H9 (cell line): ENCODE results near the gene ABCB7. TPM values are rescaled to one million over a fixed set of nuclear protein-coding genes. Genes with fewer than 3 reads are reported as not detected.
"Not testable (repeated sequence)": the region's sequence is repeated elsewhere in the genome, so short reads cannot be mapped to it uniquely, and the experiment has no call there.

Experiments used
- DNase-seq: peaks from one replicate; pipeline ENCODE4 v3.0.0-alpha.2; 2017
- H2AFZ ChIP-seq: one replicate; pipeline ENCODE4 v1.6.1; 2013; ENCODE audit warnings: mild to moderate bottlenecking, low read length, control low read depth, moderate library complexity
- H2AK5ac ChIP-seq: 2 replicates; pipeline ENCODE4 v1.6.1; 2013; ENCODE audit warnings: low read length, control low read depth, mixed read lengths; ENCODE audit not compliant: insufficient read length
- H2BK120ac ChIP-seq: one replicate; pipeline ENCODE4 v1.6.1; 2013; ENCODE audit warnings: low read depth, mild to moderate bottlenecking, low read length, control low read depth, inconsistent platforms; ENCODE audit not compliant: poor library complexity, severe bottlenecking
- H2BK12ac ChIP-seq: 2 replicates; pipeline ENCODE4 v1.6.1; 2013; ENCODE audit warnings: low read length, control low read depth, mixed read lengths, low read depth; ENCODE audit not compliant: insufficient read length
- H2BK15ac ChIP-seq: 2 replicates; pipeline ENCODE4 v1.6.1; 2013; ENCODE audit warnings: low read depth, low read length, control low read depth
- H2BK20ac ChIP-seq: one replicate; pipeline ENCODE4 v1.6.1; 2013; ENCODE audit warnings: low read depth, mild to moderate bottlenecking, low read length, control low read depth, inconsistent platforms; ENCODE audit not compliant: poor library complexity, severe bottlenecking
- H2BK5ac ChIP-seq: 2 replicates; pipeline ENCODE4 v1.6.1; 2013; ENCODE audit warnings: low read length, control low read depth, mixed read lengths; ENCODE audit not compliant: insufficient read length
- H3K14ac ChIP-seq: 2 replicates; pipeline ENCODE4 v1.6.1; 2013; ENCODE audit warnings: low read length, control low read depth; ENCODE audit not compliant: insufficient read depth
- H3K18ac ChIP-seq: 2 replicates; pipeline ENCODE4 v1.6.1; 2013; ENCODE audit warnings: low read depth, mild to moderate bottlenecking, mixed read lengths, low read length, control low read depth; ENCODE audit not compliant: insufficient read length
- H3K23ac ChIP-seq: 2 replicates; pipeline ENCODE4 v1.6.1; 2013; ENCODE audit warnings: low read length, control low read depth, mixed read lengths, low read depth; ENCODE audit not compliant: insufficient read length
- H3K23me2 ChIP-seq: 2 replicates; pipeline ENCODE4 v1.6.1; 2013; ENCODE audit warnings: low read depth, mild to moderate bottlenecking, mixed read lengths, low read length, control low read depth; ENCODE audit not compliant: insufficient read length, poor library complexity, severe bottlenecking
- H3K27ac ChIP-seq: 2 replicates; pipeline ENCODE4 v1.5.1; 2013; ENCODE audit warnings: low read length, control low read depth, mixed read lengths, low read depth; ENCODE audit not compliant: insufficient read length
- H3K27me3 ChIP-seq: 2 replicates; pipeline ENCODE4 v1.6.1; 2013; ENCODE audit warnings: low read length, control low read depth, inconsistent platforms; ENCODE audit not compliant: insufficient read depth
- H3K4ac ChIP-seq: 2 replicates; pipeline ENCODE4 v1.6.1; 2013; ENCODE audit warnings: low read depth, mild to moderate bottlenecking, control low read depth, inconsistent platforms, low read length, moderate library complexity
- H3K4me1 ChIP-seq: 2 replicates; pipeline ENCODE4 v1.6.1; 2013; ENCODE audit warnings: low read length, control low read depth, inconsistent platforms; ENCODE audit not compliant: insufficient read depth
- H3K4me2 ChIP-seq: 2 replicates; pipeline ENCODE4 v1.6.1; 2013; ENCODE audit warnings: low read length, control low read depth, mixed read lengths; ENCODE audit not compliant: insufficient read length, insufficient read depth
- H3K56ac ChIP-seq: 2 replicates; pipeline ENCODE4 v1.6.1; 2013; ENCODE audit warnings: low read depth, mild to moderate bottlenecking, mixed read lengths, low read length, control low read depth; ENCODE audit not compliant: insufficient read length
- H3K79me1 ChIP-seq: 2 replicates; pipeline ENCODE4 v1.6.1; 2013; ENCODE audit warnings: low read depth, mild to moderate bottlenecking, moderate library complexity, low read length, control low read depth, inconsistent platforms; ENCODE audit not compliant: insufficient read depth, poor library complexity, severe bottlenecking
- H3K79me2 ChIP-seq: 2 replicates; pipeline ENCODE4 v1.6.1; 2013; ENCODE audit warnings: low read length, control low read depth, inconsistent platforms; ENCODE audit not compliant: insufficient read depth
- H3K9ac ChIP-seq: 2 replicates; pipeline ENCODE4 v1.6.1; 2013; ENCODE audit warnings: low read length, control low read depth, mixed read lengths; ENCODE audit not compliant: insufficient read length; ENCODE audit errors: extremely low read depth
- H3K9me3 ChIP-seq: one replicate; pipeline ENCODE4 v1.6.1; 2013; ENCODE audit warnings: low read depth, low read length, inconsistent platforms; ENCODE audit not compliant: control insufficient read depth
- H3T11ph ChIP-seq: one replicate; pipeline ENCODE4 v1.6.1; 2013; ENCODE audit warnings: mild to moderate bottlenecking, low read length, control low read depth, inconsistent platforms
- H4K20me1 ChIP-seq: one replicate; pipeline ENCODE4 v1.6.1; 2013; ENCODE audit not compliant: control insufficient read depth, insufficient read length, insufficient read depth
- H4K5ac ChIP-seq: 2 replicates; pipeline ENCODE4 v1.6.1; 2013; ENCODE audit warnings: low read depth, mild to moderate bottlenecking, mixed read lengths, low read length, control low read depth; ENCODE audit not compliant: insufficient read length
- H4K8ac ChIP-seq: replicated peaks from 2 replicates; pipeline ENCODE4 v1.6.1; 2013; ENCODE audit warnings: low read length, control low read depth, mixed read lengths, low read depth; ENCODE audit not compliant: insufficient read length
- H4K91ac ChIP-seq: 2 replicates; pipeline ENCODE4 v1.6.1; 2013; ENCODE audit warnings: low read depth, mild to moderate bottlenecking, moderate library complexity, mixed read lengths, low read length, control low read depth; ENCODE audit not compliant: insufficient read length
- H3K27ac Mint-ChIP-seq, 3 experiments: 2 replicates in 2 of 3; 3 replicates in 1 of 3; pipeline ENCODE4 v1.8.0; 2020 to 2021; ENCODE audit warnings: mixed read lengths in 3 of 3, mild to moderate bottlenecking in 1 of 3, moderate library complexity in 1 of 3
- H3K27me3 Mint-ChIP-seq: 2 replicates; pipeline ENCODE4 v1.8.0; 2021; ENCODE audit warnings: low read depth, mild to moderate bottlenecking, moderate library complexity, mixed read lengths
- H3K36me3 Mint-ChIP-seq, 3 experiments: 2 replicates in 2 of 3; 3 replicates in 1 of 3; pipeline ENCODE4 v1.8.0; 2020 to 2021; ENCODE audit warnings: low read depth in 3 of 3, mixed read lengths in 3 of 3; ENCODE audit not compliant: insufficient read depth in 1 of 3
- H3K4me1 Mint-ChIP-seq, 2 experiments: 2 replicates each; pipeline ENCODE4 v1.8.0; 2020; ENCODE audit warnings: mixed read lengths in 2 of 2
- H3K4me3 Mint-ChIP-seq, 2 experiments: 2 replicates in 1 of 2; 3 replicates in 1 of 2; pipeline ENCODE4 v1.8.0; 2020 to 2021; ENCODE audit warnings: mild to moderate bottlenecking in 2 of 2, mixed read lengths in 2 of 2, moderate library complexity in 1 of 2
- H3K9me3 Mint-ChIP-seq, 2 experiments: 2 replicates in 1 of 2; 3 replicates in 1 of 2; pipeline ENCODE4 v1.8.0; 2020; ENCODE audit warnings: mild to moderate bottlenecking in 2 of 2, mixed read lengths in 2 of 2, moderate library complexity in 1 of 2
- WGBS: extraction: QIAGEN DNeasy Blood & Tissue Kit; methylation state at CpG from one replicate; pipeline ENCODE4 v1.1.7; 2013; ENCODE audit warnings: missing lambda C conversion rate, low lambda C conversion rate, mixed read lengths; ENCODE audit not compliant: insufficient read length; ENCODE audit errors: extremely low coverage; 5-methylcytosine and 5-hydroxymethylcytosine counted together
- total RNA-seq: library from RNA; stranded (reverse); gene quantifications from 2 replicates; pipeline ENCODE4 v1.2.1, GENCODE V29; 2021
- TF ChIP-seq, protein P1 (sequence below): fragments of 200-600 bp; sonication (generic); conservative IDR thresholded peaks from 3 replicates; pipeline ENCODE4 v1.8.0; 2021; ENCODE audit warnings: antibody characterized with exemption, mild to moderate bottlenecking

The ABCB7 gene
- total RNA-seq, 1 experiment from 2014 or later: 40.8 TPM

DNA sequence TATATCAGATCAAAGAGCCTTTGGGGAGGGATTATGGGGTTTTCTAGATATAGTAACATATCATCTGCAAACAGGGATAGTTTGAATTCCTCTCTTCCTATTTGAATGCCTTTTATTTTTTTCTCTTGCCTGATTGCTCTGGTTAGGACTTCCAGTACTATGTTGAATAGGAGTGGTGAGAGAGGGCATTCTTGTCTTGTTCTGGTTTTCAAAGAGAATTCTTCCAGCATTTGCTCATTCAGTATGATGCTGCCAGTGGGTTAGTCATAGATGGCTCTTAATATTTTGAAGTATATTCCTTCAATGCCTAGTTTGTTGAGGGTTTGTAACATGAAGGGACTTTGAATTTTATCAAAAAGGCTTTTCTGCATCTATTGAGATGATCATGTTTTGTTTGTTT lies 25.6 kb upstream of the ABCB7 start:
- H3K27me3 Mint-ChIP-seq: no peaks in the 10 kb centered on the region; the same call in 1 of the 2 replicates
- no peak overlapping the region for H3K4me2 ChIP-seq

DNA sequence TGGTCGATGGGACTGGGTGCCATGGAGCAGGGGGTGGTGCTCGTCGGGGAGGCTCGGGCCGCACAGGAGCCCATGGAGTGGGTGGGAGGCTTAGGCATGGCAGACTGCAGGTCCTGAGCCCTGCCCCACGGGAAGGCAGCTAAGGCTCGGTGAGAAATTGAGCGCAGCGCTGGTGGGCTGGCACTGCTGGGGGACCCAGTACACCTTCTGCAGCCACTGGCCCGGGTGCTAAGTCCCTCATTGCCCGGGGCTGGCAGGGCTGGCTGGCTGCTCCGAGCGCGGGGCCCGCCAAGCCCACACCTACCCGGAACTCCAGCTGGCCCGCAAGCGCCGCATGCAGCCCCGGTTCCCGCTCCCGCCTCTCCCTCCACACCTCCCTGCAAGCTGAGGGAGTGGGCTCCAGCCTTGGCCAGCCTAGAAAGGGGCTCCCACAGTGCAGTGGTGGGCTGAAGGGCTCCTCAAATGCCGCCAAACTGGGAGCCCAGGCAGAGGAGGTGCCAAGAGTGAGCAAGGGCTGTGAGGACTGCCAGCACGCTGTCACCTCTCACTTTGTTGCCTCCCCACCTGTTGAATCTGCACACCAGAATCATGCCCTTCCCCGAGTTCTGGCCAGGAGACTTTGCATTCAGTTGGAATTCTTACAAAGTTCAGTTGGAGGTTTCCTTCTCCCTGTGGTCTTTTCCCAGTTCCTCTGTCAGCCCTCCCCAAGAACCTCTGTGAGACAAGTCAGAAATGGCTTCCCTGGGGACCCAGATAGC lies 23.6 kb upstream of the ABCB7 start:
- H3K27ac Mint-ChIP-seq, H3K23ac ChIP-seq, DNase-seq, H3K27me3 Mint-ChIP-seq, H4K8ac ChIP-seq, H3K23me2 ChIP-seq, H3K4ac ChIP-seq, H3K9me3 ChIP-seq, H3K9ac ChIP-seq, H2BK120ac ChIP-seq, H3K79me2 ChIP-seq, H3K18ac ChIP-seq, H4K91ac ChIP-seq, H4K20me1 ChIP-seq, H3K56ac ChIP-seq, H3K4me3 Mint-ChIP-seq, H2BK15ac ChIP-seq, H3K4me1 ChIP-seq, H2BK12ac ChIP-seq, H4K5ac ChIP-seq, H3K14ac ChIP-seq, H3K27me3 ChIP-seq, H2AK5ac ChIP-seq, H3K27ac ChIP-seq, H2BK20ac ChIP-seq, H3T11ph ChIP-seq, H3K36me3 Mint-ChIP-seq, H3K4me1 Mint-ChIP-seq, H2AFZ ChIP-seq, H2BK5ac ChIP-seq, H3K79me1 ChIP-seq, H3K4me2 ChIP-seq: not testable (repeated sequence)
- no CpG with 5 or more reads among the region's 25 CpGs for WGBS
- H3K9me3 Mint-ChIP-seq: peaks cover 78 to 79% of the 10 kb centered on the region in 2 experiments

More for the DNA sequence above, 25.6 kb upstream of the ABCB7 start:
- no peak overlapping the region for H2BK20ac ChIP-seq
- no peak overlapping the region for H3K56ac ChIP-seq
- H3K27me3 ChIP-seq: no peaks in the 10 kb centered on the region
- H2BK5ac ChIP-seq: no peak overlapping the region
- H2AFZ ChIP-seq: no peak overlapping the region
- H3K9ac ChIP-seq: no peak overlapping the region
- H3K79me1 ChIP-seq: no peaks in the 10 kb centered on the region
- no peak for DNase-seq
- Mint-ChIP-seq H3K27ac (no peak overlapping the region), H3K36me3 (peaks cover 0 to 8% (median 4%) of the 10 kb centered on the region in 3 experiments; a peak in 3 of 7 replicates), H3K4me1 (no peaks in the 10 kb centered on the region), H3K9me3 (peaks cover 73 to 75% of the 10 kb centered on the region in 2 experiments), H3K4me3 (no peak overlapping the region)
- H4K5ac ChIP-seq: no peak overlapping the region
- no peak overlapping the region for H2BK12ac ChIP-seq
- no peak overlapping the region for H3K4ac ChIP-seq
- no peak overlapping the region for H3K23ac ChIP-seq
- no peak overlapping the region for H2AK5ac ChIP-seq
- H2BK15ac ChIP-seq: no peak overlapping the region
- no peaks in the 10 kb centered on the region for H3K9me3 ChIP-seq
- H3K14ac ChIP-seq: no peak overlapping the region
- no peaks in the 10 kb centered on the region for H4K20me1 ChIP-seq
- H3K4me1 ChIP-seq: no peaks in the 10 kb centered on the region
- H4K8ac ChIP-seq: no peak overlapping the region
- H3K79me2 ChIP-seq: no peaks in the 10 kb centered on the region
- H2BK120ac ChIP-seq: no peak overlapping the region
- H3K27ac ChIP-seq: no peak overlapping the region
- H4K91ac ChIP-seq: no peak overlapping the region
- no peak overlapping the region for H3K18ac ChIP-seq
- no peak overlapping the region for H3T11ph ChIP-seq
- TF ChIP-seq, protein P1, sequence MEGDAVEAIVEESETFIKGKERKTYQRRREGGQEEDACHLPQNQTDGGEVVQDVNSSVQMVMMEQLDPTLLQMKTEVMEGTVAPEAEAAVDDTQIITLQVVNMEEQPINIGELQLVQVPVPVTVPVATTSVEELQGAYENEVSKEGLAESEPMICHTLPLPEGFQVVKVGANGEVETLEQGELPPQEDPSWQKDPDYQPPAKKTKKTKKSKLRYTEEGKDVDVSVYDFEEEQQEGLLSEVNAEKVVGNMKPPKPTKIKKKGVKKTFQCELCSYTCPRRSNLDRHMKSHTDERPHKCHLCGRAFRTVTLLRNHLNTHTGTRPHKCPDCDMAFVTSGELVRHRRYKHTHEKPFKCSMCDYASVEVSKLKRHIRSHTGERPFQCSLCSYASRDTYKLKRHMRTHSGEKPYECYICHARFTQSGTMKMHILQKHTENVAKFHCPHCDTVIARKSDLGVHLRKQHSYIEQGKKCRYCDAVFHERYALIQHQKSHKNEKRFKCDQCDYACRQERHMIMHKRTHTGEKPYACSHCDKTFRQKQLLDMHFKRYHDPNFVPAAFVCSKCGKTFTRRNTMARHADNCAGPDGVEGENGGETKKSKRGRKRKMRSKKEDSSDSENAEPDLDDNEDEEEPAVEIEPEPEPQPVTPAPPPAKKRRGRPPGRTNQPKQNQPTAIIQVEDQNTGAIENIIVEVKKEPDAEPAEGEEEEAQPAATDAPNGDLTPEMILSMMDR: no peak
- no peaks in the 10 kb centered on the region for H3K23me2 ChIP-seq
